Measurements from ENCODE around the gene CCDC34.
"Not testable (repeated sequence)": the region's sequence is repeated elsewhere in the genome, so short reads cannot be mapped to it uniquely, and the experiment has no call there.

CCDC34 gene

DNA sequence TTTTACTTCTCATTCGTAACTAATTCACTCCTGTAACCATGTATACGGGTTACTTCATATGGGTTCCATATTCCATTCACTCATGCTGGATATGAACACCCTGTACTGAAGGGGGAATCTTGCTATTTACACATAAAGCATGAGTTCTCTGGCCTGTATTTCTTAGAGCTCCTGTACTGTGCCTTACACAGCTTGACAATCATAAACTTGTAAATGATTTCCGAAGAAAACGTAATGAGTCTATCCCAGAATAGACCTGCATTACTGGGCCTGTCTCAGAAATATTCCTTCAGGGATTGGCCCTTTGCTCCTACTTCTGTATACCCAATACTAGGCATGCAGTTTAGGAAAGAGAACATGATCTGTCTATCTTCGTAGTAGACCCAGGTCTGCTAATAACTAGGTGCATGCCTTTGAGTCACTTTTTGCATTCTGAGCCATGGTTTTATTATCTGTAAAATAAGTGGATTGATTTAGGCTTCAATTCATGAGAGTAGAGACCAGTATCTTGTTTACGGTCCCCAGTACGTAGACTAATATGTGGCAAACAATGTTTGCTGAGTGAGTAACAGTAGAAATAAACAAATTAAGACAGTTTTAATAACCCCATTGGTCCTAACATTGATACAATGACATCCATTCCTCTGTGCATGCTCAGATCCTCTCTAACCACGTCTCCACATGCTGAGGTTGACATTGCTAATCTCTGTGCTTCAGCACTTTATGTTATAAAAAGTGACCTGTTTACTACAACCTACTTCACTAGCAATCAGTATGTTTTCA lies 1.2 kb downstream of the CCDC34 start:
- DNase-seq = no peak

DNA sequence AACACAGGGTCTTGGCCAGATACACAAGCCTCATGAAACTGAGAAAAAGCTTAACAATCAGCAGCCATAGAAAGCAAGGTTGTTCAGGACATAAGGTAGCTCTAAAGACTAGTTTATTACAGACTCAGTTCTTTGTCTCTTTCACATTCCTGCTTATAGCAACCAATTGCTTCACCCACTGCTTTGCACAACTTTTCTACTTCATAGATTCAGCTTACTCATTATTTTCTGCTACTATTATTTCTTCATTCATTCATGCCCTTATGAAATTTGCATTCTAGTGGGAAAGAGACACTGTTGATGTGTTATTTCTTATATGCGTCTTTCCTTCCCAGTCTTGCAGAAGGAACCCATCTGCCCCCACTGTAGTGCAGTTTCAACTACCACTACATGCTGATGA lies 4.7 kb downstream of the CCDC34 start:
- no peak for DNase-seq

GRCh38 chr11:27357250-27357649 lies 5.8 kb downstream of the CCDC34 start:
- no peak for DNase-seq

DNA sequence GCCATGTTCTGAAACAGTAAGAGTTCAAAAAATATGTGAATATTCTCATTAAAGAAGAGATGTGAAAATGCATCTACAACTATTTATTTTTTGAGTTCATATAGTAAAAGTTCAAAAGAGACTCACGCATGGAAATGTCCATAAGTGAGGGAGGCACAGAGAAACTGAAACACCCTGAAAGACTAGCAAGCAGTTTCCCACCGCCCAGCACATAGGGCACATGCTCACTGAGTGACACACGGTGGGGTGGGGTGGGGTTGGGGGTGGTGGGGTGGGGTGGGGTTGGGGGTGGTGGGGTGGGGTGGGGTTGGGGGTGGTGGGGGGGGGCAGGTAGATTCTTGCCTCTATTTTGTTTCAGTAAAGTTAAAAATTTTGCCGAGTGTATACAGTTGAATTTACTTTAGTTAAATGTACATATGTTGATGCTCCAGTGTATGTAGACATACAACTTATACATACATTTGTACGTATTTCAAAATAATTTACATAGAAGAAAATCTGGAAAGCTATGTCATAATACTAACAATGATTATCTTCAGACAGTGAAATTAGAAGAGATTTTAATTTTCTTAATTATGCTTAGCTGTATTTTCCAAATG lies 6.3 kb downstream of the CCDC34 start:
- DNase-seq = no peak

DNA sequence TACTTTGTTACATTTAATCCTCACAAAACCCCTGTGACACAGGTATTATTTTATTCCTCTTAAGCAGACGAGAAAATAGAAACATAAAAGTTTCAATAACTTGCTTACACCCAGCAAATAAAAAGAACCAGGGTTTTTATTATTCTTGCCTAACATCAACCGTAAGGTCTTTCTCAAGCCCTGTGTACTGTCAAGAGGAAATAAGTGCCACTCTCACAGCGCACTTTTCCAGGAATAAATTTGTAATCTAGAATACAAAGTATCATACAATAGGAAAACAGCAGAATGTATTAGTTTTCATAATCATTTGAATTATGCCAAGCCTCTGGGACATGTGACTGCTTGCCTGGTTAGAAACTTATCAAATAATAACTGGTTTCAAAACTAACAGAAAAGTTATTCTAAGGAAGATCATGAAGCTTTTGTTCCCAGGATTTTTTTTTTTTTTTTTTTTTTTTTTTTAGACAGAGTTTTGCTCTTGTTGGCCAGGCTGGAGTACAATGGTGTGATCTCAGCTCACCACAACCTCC lies 7.4 kb downstream of the CCDC34 start:
- DNase-seq = no peak

- DNase-seq = no peak
Measured at GRCh38 chr11:27354359-27354965, 8.6 kb downstream of the CCDC34 start.

DNA sequence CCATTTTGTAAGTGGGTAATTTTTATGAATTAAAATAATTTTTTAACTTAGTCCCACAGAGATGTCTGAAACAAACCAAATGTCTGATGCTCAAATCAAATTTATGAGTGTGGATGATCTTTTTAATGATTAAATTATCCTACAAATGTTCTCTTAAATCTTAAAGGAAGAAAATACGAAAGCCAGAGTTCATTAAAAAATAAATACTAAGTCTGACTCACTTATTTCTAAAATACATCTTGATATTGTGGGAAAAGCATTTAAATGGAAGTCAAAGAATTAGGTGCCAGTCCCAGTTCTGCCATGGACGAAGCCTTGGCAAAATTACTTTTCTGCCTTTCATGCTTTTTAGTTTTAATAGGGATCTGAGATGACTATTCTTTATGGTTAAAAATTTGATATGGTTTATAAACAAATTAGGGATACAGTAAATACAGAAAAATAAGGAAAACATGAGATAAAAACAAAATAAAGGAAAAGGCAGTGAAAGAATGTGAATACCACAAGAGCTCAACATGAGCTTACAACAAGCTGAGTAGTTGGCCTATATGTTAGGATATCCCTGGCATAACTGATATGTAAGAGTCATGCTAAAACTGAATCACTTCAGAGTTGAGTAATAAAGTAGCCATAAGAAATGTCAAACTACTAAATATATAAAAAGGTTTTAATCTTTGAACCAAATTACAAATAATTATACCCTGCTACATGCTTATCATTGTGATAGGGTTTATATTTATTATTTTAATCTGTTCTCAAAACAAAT lies 9.2 kb downstream of the CCDC34 start:
- DNase-seq = no peak

DNA sequence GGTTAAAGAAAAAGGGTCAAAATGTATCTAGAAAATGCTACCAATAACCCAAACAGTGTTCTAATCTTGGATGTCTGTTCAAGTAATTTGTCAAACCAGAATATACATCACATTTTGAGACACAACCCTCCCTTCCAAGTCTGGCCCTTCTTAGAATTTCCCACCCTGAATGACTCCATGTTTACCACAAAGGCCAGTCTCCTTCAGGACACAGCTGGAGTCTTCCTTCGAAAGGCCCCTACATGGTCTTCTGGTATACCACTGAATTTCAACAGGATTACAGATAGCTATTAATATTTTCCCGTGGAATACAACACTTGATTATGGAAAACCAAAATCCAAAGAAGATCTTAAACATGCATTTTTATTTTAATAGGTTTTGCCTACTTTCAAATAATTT lies 10.2 kb downstream of the CCDC34 start:
- no peak for DNase-seq

GRCh38 chr11:27350511-27350910 lies 12.5 kb downstream of the CCDC34 start:
- no peak for DNase-seq

DNA sequence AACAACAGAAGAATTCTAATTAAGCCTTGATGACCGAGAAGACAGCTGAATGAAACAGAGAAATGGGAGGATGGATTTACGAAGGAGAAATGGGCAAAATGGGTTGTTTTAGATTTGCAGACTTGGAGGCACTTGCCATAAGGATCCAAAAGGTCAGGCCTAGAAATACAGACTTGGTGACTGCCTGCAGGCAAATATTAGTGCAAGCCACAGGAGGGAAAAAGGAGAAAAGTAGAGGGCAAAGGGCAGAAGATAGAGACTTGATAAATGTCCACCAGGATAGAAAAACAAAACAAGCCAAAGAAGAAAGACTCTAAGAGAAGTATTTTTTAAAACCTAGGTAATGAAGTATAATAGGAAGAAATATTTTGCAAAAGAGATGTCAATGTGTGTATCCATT lies 13.1 kb downstream of the CCDC34 start:
- DNase-seq = no peak

DNA sequence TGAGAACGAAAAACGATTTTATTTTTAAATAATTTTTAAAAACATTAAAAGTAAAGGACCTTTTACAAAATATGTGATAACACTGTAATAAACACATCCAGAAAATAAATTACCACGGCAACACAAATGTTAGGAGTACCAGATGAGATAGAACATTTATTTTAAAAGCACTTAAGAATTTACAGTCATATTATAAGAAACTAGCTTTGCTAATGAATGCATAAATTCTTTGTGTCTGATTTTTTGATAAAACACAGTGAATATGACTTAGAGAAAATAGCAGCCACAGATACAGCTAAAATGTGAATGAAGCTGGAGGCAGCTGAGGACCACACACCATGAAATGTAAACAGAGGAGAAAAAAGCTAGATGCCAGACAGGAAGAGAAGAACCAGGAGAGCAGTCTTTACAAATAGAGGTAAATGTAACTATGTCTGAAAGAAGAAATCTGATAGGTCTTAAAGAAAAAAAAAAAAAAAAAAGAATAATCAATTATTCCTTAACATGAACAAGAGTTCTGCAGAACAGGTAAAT lies 14.6 kb downstream of the CCDC34 start:
- no peak for DNase-seq

GRCh38 chr11:27347359-27348339 lies 15.4 kb downstream of the CCDC34 start:
- no peak for DNase-seq

GRCh38 chr11:27339941-27340340 lies 23.1 kb downstream of the CCDC34 start:
- no peak for DNase-seq

- DNase-seq = not testable (repeated sequence)
Measured at GRCh38 chr11:27334764-27335163, 28.3 kb downstream of the CCDC34 start.

- DNase-seq = no peak
Measured at GRCh38 chr11:27331981-27332380, 31.0 kb downstream of the CCDC34 start.

- no peak for DNase-seq
Measured at GRCh38 chr11:27330633-27331270, 32.3 kb downstream of the CCDC34 start.

DNA sequence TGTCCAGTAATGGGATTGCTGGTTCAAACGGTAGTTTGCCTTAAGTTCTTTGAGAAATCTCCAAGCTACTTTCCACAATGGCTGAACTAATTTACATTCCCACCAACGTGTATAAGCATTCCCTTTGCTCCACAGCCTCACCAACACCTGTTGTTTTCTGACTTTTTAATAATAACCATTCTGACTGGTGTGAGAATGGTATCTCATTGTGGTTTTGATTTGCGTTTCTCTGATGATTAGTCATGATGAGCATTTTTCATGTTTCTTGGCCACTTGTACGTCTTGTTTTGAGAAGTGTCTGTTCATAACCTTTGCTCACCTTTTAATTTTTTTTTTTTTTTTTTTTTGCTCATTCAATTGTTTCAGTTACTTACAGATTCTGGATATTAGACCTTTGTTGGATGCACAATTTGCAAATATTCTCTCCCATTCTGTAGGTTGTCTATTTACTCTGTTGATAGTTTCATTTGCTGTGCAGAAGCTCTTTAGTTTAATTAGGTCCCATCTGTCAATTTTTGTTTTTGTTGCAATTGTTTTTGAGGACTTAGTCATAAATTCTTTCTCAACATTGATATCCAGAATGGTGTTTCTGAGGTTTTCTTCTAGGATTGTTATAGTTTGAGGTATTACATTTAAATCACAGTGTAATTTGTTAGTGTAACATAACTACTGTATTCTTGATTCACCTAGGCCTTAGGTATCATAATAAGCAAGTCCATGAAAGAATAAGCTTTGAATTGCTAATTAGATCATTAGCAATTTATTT lies 33.0 kb downstream of the CCDC34 start:
- DNase-seq = no peak

DNA sequence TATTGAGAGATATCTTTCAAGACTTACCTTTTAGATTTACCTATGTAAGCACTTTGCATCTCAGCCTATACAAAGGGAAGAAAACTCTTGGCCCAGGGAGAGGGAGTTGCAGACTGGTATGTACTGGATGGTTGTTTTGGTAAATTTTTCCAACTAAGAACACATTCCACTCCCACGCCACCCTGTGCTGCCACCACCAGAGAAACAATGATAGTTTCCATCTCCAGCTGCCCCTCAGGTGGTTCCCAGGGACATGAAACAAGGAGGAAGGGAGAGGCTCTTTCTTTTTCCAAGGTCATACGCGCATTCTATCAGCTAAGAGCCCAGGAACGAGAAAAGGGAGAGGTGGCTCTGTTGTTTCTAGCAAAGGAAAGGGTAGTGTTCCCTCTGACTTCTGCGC lies 34.4 kb downstream of the CCDC34 start:
- DNase-seq = no peak

DNA sequence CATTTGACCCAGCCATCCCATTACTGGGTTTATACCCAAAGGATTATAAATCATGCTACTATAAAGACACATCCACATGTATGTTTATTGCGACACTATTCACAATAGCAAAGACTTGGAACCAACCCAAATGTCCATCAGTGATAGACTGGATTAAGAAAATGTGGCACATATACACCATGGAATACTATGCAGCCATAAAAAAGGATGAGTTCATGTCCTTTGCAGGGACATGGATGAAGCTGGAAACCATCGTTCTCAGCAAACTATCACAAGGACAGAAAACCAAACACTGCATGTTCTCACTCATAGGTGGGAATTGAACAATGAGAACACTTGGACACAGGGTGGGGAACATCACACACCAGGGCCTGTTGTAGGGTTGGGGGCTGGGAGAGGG lies 36.0 kb downstream of the CCDC34 start:
- not testable (repeated sequence) for DNase-seq

GRCh38 chr11:27322196-27322595 lies 40.8 kb downstream of the CCDC34 start:
- not testable (repeated sequence) for DNase-seq
